Activated CD8-positive, alpha-beta memory T cell treated with anti-CD3 and anti-CD28 coated beads, Interleukin-2, amount 50 U/mL, for 1 hour (primary cell): ENCODE measurements around the gene SKOR2.

Source experiments
- DNase-seq: peaks from one replicate; pipeline ENCODE4 v3.0.0-alpha.2; 2020; ENCODE audit errors: extremely low read depth

SKOR2 gene, protein sequence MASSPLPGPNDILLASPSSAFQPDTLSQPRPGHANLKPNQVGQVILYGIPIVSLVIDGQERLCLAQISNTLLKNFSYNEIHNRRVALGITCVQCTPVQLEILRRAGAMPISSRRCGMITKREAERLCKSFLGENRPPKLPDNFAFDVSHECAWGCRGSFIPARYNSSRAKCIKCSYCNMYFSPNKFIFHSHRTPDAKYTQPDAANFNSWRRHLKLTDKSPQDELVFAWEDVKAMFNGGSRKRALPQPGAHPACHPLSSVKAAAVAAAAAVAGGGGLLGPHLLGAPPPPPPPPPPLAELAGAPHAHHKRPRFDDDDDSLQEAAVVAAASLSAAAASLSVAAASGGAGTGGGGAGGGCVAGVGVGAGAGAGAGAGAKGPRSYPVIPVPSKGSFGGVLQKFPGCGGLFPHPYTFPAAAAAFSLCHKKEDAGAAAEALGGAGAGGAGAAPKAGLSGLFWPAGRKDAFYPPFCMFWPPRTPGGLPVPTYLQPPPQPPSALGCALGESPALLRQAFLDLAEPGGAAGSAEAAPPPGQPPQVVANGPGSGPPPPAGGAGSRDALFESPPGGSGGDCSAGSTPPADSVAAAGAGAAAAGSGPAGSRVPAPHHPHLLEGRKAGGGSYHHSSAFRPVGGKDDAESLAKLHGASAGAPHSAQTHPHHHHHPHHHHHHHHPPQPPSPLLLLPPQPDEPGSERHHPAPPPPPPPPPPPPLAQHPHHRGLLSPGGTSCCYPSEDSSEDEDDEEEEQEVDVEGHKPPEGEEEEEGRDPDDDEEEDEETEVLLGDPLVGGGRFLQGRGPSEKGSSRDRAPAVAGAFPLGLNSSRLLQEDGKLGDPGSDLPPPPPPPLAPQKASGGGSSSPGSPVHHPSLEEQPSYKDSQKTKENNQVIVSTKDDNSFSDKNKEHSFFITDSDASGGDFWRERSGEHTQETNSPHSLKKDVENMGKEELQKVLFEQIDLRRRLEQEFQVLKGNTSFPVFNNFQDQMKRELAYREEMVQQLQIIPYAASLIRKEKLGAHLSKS

DNA sequence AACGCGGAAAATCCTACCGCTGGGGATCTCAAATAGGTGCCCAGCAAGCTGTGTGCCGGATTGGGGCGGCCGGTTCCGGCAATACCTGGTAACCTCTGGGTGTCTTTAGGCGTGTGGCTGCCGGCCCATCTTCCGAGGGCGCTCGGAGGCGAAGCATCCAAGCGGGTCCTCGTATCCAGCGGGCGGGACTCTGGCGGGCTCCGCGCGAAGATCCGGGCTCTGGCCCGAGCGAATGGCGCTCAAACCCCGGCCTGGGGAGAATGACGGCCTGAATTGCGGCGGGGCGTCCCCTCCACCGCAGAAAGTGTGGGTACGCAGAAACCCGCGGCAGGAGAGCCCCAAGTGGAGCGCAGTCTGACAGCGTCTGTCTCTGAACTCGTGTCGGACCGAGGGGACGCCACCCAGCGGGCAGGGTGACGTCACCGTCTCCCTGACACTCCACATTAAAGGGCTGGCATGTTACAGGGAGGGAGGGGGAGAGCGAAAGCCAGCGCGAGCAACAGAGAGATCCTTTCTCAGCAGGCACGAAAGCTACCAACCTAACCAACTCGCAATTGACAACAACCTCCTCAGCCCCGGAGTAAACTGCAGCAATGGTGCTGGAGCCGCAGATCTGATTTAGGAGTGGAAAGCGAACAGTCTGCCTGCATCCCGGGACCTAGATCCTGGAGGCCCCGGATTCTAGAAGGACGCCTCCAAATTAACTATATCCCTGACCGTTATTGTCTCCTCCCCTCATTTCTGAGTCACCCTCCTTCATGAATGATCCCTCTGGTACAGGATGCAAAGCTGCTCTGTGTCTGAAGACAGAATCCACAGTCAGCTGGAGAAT is at the start of gene SKOR2:
TSS of gene SKOR2 (minus strand) at position 372 of the 832 bp plus-strand sequence. CDS start 2,477 bp downstream, outside the sequence.
- DNase-seq, result no peak

DNA sequence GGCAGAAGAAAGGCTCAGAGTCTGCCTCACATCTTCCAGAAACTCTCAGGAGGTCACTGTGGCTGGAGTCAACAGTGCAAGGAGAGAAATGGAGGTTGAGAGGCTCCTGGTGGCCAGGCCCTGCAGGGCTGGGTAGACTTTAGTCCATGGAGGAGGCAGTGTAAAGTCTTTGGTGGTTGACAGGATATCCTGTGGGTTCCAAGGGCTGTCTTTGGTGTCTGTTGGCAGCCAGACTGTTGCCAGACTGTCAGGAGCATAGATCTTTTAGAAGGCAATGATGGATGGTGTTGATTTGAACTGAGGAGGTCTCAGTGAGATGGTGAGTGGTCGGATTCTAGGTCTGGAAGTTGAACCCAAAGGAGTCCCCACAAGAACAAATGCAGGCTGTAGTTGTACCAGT is 45.0 kb upstream of the SKOR2 start:
- no peak for DNase-seq

DNA sequence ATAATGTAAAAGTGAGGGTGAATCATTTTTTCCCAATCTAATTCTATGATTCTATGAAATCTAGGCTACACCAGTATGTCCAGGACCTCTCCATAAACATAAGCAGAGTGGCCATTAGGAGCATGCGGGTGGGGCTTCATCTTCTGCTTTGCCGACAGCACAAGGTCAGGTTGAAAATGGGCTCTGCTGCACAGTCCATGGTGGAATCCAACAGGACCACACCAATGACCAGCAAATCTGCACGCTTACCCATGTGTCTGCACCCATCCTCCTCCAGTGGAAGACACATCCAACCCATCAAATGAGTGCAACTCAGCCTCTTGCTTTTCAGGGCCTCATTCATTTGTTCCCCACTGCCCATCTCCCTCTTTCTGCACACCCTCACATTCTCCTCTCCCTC is 43.3 kb upstream of the SKOR2 start:
- DNase-seq, result no peak

DNA sequence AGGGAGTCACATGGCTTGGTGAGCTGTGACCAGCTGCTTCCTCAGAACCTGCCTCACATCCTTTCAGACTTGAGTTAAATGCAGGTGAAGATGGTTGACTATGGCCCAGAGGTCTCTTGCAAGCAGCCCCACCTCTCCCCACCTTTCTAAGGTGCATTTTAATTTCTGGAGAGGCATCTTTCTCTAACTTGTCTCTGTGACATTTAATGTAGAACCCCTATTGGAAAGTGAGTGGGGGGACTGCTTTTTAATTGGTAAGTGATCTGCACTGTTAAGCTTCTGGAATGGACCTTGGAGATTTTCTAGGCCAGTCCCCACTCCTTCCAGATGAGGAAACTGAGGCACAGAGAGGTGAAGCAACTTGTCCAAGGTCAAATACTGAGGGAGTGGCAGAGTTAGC is 37.3 kb upstream of the SKOR2 start:
- DNase-seq, result no peak

DNA sequence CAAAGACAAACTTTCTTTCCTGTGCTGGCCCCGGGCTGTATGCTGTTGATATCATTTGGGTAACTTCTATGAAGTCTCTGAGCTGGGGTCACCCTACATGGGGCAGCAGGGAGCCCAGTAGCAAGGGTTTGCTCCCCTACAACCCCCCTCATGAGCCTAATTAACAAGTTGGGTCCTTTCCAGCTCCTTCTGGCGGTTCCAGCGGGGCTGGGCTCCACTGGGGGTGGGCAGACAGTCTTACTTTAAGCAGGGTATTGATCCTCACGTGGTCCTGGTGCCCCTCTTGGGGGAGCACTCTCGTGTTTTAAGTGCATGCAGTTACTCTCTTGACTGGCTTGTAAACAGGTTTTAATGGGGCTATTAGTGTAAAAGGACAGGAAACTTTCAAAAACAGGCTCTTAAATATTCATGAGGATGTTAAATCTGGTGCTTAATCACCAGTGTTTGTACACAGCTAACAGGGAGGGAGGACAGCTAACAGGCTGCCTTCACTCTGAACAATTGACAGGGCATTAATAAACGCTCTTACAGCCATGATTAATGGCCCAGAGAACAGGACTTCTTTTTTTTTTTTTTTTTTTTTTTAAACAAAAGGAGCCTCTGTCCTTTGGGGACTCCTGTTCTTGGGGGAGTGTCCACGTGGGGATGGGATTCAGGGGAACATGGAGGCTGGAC is 36.6 kb upstream of the SKOR2 start:
- no peak for DNase-seq

DNA sequence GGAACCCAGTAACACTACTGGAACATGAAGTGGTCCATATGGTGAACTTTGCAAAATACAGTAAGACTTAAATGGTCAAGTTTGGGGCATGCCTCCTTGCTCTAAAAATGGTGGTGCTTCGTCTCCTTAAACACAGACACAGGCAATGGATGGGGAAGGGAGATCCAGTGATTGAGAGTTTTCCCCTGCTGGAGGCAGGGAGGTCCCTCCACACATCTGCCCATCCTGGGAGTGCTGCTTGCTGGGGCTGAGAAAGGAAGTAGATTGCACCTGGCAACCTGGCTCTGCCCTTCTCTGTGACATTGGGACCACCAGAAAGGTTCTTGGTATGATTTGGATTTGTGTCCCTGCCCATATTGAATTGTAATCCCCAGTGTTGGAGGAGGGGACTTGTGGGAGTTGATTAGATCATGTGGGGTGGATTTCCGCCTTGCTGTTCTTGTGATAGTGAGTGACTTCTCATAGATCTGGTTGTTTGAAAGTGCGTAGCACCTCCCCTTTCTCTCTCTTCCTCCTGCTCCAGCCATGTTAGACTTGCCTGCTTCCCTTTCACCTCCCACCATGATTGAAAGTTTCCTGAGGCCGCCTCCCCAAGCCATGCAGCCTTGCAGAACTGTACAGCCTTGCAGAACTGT is 35.4 kb upstream of the SKOR2 start:
- no peak for DNase-seq

DNA sequence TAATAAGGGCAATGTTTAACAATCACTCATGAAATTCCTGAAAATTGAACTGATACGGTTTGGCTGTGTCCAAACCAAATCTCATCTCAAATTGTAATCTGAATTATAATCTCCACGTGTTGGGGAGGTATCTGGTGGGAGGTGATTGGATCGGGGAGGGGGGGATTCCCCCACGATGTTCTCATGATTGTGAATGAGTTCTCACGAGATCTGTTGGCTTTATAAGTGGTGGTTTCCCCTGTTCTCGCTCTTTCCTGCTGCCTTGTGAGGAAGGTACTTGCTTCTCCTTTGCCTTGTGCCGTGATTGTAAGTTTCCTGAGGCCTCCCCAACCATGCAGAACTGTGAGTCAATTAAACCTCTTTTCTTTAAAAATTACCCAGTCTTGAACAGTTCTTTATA is 34.0 kb upstream of the SKOR2 start:
- DNase-seq, result no peak

DNA sequence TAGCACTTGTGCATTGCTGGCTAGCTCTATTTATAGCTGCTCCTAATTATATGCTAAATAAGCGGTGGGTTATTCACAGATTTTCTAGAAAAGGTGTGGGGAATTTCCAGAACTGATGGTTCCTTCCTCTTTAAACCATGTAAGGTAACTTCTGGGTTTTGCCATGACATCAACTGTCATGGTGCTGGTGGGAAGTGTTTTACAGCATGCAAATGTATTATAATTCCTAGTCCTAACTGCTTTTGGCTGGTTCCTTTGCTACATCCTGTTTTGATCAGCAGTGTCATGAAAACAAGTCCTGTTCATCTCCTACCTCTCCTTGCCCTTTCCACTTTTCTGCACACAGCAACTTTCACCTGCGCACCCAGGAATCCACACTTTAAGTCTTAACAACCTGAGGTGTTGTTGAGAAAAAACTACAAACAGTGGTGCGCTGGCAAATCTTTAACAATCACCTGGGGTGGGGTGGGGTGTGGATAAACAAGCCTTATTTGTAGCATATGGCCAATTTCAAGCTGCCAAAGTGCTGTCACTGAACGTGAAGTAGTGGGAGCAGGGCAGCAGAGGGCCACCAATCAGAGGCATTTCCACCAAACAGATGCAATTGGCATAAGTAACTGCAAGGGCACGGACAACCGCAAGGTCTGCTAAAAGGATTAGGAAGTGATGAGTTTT is 33.4 kb upstream of the SKOR2 start:
- no peak for DNase-seq

GRCh38 chr18:47283476-47283875 is 32.0 kb upstream of the SKOR2 start:
- DNase-seq, result no peak

DNA sequence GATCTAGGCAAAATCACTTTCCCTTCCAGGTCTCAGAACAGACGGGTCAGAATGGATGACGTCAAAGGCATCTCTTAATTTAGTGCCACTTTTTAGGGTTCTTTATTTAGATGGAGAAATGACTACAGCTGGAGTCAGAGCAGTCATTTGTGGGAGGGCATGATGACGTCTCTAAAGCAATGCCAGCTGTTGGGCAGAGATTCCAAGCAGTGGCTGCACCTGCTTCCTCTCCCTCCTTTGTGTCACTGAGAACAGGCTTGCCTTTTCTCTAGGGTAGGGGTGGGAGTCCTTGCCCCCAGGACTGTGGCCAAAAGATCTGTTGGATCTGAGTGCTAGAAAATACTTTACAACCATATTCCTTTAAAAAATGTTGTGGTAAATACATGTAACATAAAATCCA is 28.7 kb upstream of the SKOR2 start:
- DNase-seq, result no peak

GRCh38 chr18:47274961-47275360 is 23.5 kb upstream of the SKOR2 start:
- DNase-seq, result no peak

DNA sequence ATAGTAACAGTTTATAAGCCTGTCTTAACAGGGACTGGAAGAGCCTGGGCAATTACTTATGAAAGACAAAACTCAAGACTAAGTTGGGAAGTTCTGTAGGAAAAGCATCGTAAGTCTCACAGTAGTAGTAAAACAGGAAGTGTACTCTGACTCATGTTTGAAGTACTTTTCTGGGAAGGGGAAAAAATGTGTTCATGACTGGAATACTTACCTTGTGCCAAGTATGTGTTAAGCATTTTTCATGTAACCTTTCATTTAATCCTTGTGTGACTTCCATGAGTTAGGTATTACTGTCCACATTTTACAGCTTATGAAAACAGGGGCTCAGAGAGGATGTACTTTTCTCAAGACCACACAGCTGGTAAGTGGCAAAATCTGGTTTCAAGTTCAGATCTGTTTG is 13.7 kb upstream of the SKOR2 start:
- no peak for DNase-seq

- DNase-seq, result no peak
Observed at GRCh38 chr18:47264308-47264700, 12.8 kb upstream of the SKOR2 start.

DNA sequence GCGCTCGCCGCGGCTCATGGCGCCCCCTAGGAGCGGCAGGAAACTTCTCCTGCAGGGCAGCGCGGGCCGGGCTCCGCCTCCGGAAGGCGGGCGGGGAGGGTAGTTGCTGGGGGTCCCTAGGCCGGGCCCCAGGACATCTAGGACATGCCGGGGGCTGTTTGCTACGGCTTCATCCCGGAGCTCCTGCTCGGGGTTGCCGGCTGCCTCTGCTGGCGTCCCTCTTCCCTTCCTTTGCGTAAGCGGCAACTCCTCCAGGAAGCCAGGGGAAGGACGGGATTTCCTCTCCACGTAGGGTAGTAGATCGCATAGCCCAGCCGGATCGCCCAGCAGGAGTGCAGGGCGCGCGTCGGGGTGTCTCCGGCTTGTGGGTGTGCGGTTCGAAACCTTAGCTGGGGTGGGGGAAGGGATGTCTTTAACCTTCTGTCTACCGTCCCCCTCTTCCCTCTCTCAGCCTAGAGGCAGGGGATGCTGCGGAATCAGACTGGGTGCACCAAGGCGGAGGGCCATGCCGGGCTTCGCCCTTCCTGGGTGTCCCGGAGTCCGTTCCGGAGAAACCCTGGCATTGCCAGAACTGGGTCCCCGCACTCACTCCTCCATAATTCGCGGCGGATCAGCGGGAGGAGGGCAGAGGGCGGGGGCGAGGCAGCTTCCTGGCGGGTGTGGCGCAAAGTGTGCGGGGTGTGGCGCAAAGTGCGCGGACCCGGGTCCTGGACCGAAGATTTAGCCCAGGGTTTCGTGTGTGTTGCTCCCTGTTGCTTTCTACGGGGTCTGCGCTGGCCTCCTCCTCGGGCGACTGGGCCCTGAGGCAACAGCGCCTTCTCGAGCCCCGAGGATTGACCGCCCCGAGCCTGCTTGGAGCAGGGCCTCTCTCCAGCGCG is 12.2 kb upstream of the SKOR2 start:
- DNase-seq, result no peak

DNA sequence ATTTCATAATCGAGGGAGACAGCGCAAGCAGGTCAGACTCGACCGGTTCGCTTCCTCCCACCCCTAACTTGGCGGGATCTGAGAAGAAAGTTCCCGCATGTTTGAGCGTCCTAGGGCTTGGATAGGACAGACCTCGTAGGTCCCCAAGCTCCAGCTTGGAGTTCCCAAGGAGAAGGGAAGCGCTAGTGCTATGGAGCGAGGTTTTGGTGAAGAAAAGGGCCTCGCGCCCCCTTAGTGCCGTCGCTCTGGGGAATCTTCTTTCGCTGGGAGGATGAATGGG is 11.6 kb upstream of the SKOR2 start:
- no peak for DNase-seq

- no peak for DNase-seq
Observed at GRCh38 chr18:47262301-47263149, 11.1 kb upstream of the SKOR2 start.

- DNase-seq, result no peak
Observed at GRCh38 chr18:47261902-47262300, 10.4 kb upstream of the SKOR2 start.

- DNase-seq, result no peak
Observed at GRCh38 chr18:47260924-47261701, 9.7 kb upstream of the SKOR2 start.
